AG09319 (cell line): ENCODE data around the gene MAMLD1.

Source experiments
- DNase-seq: peaks from one replicate; pipeline ENCODE4 v3.0.0-alpha.2; 2010; ENCODE audit warnings: low read depth; ENCODE audit errors: extremely low read depth
- TF ChIP-seq, protein P1 (sequence below): IDR thresholded peaks from 2 replicates; pipeline ENCODE4 v1.5.1; 2011; ENCODE audit warnings: low read depth, mild to moderate bottlenecking, inconsistent platforms, low read length, moderate library complexity

The MAMLD1 gene

DNA sequence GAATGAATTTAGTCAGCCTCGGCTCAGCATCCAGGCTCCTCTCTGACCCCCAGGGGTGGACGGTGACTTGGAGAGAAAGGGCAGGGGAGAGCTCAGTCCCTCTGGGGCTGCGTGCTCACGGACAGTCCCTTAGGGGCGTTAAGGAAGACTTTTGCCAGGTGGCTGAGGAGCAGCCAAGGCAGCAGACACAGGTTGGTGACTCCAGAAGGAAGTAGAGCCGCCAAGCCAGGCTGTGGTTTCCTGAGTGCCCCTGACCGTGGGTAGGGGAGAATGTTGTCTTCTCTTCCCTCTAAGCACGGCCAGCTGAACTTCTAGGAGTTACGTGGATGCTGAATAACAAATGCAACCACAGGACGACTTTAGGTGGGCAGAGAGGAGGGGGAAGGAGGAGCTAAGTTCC is 114.3 kb downstream of the MAMLD1 start:
- no peak for DNase-seq

GRCh38 chrX:150478496-150479492 is 115.7 kb downstream of the MAMLD1 start:
- TF ChIP-seq, protein P1, sequence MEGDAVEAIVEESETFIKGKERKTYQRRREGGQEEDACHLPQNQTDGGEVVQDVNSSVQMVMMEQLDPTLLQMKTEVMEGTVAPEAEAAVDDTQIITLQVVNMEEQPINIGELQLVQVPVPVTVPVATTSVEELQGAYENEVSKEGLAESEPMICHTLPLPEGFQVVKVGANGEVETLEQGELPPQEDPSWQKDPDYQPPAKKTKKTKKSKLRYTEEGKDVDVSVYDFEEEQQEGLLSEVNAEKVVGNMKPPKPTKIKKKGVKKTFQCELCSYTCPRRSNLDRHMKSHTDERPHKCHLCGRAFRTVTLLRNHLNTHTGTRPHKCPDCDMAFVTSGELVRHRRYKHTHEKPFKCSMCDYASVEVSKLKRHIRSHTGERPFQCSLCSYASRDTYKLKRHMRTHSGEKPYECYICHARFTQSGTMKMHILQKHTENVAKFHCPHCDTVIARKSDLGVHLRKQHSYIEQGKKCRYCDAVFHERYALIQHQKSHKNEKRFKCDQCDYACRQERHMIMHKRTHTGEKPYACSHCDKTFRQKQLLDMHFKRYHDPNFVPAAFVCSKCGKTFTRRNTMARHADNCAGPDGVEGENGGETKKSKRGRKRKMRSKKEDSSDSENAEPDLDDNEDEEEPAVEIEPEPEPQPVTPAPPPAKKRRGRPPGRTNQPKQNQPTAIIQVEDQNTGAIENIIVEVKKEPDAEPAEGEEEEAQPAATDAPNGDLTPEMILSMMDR = no peak
- no peak for DNase-seq

More for the DNA sequence above, 114.3 kb downstream of the MAMLD1 start:
- TF ChIP-seq, protein P1 = no peak

- no peak for DNase-seq
- TF ChIP-seq, protein P1 = no peak
Observed at GRCh38 chrX:150482537-150483206, 119.6 kb downstream of the MAMLD1 start.

DNA sequence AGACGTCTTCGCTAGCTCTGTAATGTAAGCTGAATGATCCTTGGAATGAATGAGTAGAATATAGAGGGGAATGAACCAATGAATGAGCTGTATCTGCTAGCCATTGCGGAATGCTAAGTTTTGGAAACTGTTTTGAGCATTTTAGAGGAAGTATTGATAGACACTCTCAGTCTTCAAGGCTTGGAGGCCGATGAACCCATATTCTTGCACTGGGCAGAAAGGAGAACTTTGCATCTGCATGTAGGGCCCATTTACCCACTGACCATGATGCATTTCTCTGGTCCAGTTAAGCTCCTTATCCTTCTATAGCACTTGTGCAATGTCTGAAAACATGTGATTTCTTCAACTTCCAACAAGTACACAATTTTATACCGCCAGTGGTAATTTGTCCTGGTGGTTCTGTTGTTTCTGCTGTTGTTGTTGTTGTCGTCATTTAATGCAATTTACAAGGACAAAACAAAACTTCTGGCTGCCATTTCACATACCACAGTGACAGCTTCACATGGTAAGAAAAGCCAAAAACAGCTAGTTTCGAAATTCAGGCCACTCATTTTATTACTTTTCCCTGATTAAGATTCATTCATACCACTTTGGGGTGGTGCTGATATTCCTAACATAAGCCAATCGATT is 120.4 kb downstream of the MAMLD1 start:
- no peak for DNase-seq
- TF ChIP-seq, protein P1 = no peak

DNA sequence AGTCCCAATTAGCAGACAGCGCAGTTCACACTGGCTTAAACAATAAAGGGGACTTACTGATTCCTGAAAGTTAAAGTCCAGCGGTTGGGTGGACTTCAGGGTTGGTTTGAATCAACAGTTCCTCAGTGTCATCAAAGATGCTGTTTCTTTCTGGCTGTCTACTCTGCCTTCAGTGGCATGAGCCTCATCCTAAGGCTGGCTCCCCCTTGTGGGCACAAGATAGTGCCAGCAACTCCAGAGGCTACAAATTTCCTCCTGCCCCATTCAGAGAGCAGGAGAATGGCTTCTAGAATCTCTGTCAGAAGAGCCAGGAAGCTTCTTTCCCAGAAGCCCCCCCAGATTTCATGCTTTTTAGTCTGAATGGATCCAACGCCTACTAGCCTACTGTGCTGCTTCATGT is 122.9 kb downstream of the MAMLD1 start:
- TF ChIP-seq, protein P1 = peak; percentile 70
- no peak for DNase-seq

DNA sequence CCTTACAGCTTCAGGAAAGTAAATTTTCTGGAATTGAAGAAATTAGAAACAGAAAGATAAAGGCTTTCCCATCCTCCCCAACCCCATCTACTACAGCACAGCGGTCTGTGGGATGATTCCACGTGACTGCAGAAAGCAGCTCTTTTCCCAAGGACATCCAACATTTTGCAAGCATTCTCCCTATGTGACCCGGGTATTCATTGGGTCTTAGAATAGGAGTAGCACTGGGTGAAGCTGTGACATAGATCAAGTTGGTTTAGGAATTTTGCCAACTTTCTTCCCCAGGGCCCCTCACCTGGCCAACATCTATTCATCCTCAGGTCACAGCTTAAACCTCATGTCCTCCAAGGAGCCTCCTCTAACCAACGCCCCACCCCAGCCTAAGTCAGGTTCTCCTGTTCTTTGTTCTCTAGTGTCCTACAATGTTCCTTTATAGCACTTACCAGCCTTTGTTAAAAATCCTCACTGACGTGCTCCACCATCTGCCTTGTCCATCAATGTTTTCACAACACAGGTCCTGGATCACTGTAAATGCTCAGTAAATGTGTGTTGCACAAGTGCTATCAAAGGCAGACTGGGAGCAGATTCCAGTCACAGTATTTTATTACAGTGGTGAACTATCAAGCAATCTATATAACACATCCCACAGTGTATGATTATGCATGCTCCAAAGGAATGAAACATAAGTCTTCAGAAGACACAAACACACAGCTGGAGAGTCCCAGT is 124.4 kb downstream of the MAMLD1 start:
- no peak for DNase-seq
- TF ChIP-seq, protein P1 = no peak
